Measurements from ENCODE around the gene HIP1.
A peak's percentile ranks its signal among the peaks of the same experiment; 100 is the strongest.
"Not testable (repeated sequence)": the region's sequence is repeated elsewhere in the genome, so short reads cannot be mapped to it uniquely, and the experiment has no call there.

HIP1 gene

DNA sequence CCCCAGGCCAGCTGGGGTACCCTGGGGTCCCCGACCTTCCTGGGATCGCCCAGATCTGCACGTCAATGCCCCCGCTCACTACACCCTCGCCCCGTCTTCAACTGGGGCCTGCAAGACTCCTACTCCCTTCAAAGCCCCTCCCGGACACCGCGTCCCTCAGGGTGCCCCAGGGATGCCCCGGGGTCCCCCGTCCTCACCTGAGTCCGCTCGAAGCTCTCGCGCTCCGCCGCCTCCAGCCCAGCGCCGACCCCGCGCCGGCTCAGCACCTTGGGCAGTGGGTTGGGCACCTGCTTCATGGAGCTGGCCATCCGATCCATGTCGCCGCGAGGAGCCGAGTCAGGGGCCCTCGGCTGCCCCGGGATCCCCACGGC lies at the start of gene HIP1:
TSS of gene HIP1 (minus strand) at position 338 of the 371 bp plus-strand sequence. CDS start at position 317, 21 bp downstream.
- no peak for DNase-seq (ENCODE audit: low spot score)

DNA sequence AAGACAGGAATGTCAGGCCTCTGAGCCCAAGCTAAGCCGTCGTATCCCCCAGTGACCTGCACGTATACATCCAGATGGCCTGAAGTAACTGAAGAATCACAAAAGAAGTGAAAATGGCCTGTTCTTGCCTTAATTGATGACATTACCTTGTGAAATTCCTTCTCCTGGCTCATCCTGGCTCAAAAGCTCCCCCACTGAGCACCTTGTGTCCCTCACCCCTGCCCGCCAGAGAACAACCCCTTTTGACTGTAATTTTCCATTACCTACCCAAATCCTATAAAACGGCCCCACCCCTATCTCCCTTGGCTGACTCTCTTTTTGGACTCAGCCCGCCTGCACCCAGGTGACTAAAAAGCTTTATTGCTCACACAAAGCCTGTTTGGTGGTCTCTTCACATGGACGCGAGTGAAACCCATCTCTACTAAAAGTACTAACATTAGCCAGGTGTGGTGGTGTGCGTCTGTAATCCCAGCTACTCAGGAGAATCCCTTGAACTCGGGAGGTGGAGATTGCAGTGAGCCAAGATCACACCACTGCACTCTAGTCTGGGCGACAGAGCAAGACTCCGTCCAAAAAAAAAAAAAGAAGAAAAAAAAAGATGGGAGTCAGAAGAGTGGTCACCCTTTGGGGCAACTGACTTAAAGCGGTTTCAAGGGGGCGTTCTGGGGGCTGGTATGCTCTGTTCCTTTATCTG lies 49.6 kb upstream of the HIP1 start:
- not testable (repeated sequence) for DNase-seq (ENCODE audit: low spot score)

DNA sequence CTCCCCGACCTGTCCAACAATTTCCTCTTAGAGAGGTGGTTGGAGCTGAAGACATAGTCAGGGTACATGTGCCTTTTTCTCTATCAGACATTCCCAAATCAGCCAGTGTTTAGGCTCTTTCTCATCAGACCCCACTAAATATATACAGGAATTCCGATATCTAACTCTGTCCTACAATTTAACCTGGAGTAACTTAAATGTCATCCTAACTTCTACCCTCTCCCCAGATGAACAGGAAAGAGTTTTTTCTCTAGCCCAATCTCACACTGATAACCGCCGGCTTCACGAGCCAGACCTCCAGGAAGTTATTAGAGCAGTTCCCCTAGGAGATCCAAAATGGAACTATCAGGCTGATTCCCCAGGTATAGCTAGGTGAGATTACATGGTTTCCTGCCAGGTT lies 44.3 kb upstream of the HIP1 start:
- not testable (repeated sequence) for DNase-seq (ENCODE audit: low spot score)

DNA sequence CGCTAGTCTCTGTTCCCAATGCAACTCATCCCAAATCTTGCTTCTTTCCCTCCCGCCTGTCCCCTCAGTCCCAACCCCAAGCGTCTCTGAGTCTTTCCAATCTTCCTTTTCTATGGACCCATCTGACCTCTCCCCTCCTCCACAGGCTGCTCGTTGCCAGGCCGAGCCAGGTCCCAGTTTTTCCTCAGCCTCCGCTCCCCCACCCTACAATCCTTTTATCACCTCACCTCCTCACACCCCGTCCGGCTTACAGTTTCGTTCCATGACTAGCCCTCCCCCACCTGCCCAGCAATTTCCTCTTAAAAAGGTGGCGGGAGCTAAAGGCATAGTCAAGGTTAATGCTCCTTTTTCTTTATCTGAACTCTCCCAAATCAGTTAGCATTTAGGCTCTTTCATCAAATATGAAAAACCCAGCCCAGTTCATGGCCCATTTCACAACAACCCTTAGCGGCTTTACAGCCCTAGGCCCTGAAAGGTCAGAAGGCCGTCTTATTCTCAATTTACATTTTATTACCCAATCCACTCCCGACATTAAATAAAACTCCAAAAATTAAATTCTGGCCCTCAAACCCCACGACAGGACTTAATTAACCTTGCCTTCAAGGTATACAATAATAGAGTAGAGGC lies 42.0 kb upstream of the HIP1 start:
- not testable (repeated sequence) for DNase-seq (ENCODE audit: low spot score)

DNA sequence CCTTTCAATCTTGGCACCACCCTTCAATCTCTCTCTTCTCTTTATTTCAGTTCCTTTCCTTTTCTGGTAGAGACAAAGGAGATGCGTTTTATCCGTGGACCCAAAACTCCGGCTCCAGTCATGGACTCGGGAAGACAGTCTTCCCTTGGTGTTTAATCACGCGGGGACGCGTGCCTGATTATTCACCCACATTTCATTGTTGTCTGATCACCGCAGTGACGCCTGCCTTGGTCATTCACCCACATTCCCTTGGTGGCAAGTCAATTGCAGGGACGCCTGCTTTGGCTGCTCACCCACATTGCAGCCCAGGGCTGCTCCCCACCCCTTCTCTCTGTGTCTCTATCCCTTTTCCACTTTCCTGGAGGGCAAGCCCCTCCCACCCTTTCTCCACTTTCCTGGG lies 40.8 kb upstream of the HIP1 start:
- DNase-seq (ENCODE audit: low spot score): not testable (repeated sequence)

DNA sequence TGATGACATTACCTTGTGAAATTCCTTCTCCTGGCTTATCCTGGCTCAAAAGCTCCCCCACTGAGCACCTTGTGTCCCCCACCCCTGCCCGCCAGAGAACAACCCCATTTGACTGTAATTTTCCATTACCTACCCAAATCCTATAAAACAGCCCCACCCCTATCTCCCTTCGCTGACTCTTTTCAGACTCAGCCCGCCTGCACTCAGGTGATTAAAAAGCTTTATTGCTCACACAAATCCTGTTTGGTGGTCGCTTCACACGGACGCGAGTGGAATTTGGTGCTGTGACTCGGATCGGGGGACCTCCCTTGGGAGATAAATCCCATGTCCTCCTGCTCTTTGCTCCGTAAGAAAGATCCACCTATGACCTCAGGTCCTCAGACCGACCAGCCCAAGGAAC lies 40.3 kb upstream of the HIP1 start:
- DNase-seq (ENCODE audit: low spot score): not testable (repeated sequence)

DNA sequence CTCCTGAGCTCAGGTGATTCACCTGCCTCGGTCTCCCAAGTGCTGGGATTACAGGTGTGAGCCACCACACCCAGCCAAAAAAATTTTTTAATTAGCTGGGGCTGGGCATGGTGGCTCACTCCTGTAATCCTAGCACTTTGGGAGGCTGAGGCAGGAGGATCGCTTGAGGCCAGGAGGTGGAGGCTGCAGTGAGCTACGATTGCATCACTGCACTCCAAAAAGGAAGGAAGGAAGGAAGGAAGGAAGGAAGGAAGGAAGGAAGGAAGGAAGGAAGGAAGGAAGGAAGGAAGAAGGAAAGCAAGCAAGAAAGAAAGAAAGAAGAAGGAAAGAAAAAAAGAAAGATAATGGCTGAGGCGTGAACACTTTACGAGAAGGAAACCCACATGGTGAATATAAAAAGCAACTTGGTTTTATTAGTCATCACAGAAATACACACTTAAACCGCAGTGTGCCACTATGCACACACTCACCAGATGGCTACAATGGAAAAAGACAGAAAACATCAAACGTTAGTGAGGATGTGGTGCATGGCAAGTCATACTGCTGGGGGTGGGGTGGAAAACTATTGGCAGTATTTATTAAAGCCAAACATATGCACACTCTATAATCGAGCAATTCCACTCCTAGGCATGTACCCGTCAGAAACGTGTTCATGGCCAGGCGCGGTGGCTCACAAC lies 37.7 kb upstream of the HIP1 start:
- no peak for DNase-seq (ENCODE audit: low spot score)

DNA sequence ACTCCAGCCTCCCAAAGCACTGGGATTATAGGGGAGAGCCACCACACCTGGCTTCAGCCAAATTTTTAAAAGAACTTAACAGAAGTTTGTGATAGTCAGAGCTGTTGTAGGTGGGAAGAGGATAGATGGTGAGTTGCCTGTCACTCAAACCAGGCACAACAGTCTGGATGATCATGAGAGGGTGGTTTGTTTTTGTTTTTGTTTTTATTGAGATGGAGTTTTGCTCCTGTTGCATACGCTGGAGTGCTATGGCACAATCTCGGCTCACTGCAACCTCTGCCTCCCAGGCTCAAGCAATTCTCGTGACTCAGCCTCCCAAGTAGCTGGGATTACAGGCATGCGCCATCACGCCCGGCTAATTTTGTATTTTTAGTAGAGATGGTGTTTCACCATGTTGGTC lies 35.2 kb upstream of the HIP1 start:
- DNase-seq (ENCODE audit: low spot score): not testable (repeated sequence)

DNA sequence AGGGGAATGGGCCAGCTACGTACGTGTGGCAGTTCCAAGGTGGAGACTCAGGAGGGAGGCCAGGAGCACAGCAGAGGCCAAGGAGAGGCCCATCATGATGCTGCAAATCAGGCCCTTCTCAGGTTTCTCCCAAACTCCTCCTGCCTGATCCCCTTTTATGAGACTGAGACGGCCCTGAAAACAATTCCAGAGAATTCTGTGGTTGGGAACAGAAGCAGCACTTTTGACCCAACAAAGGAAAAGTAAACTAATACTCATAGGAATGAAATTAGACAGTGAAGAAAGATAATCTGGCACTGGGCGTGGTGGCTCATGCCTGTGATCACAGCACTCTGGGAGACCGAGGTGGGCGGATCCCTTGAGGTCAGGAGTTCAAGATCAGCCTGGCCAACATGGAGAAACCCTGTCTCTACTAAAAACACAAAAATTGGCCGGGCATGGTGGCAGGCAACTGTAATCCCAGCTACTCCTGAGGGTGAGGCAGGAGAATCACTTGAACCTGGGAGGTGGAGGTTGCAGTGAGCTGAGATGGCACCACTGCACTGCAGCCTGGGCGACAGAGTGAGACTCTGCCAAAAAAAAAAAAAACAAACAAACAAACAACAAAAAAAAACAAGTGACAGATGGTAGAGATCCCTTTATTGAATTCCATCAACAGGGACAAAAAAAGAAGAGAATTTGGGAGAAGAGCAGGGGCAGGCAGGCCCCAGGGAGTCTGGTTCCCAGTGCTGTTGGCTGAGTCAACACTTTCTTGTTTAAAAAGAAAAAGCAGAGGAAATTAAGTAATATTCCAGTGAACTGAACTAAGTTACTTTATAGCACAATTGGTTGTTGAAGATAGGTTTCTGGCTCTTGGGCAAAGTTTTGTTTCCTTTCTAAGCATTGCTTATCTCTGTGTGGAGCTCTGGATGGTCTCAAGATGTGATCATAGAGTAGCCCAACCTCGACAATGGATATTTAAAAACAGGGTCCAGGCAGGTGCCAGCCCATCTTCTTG lies 33.6 kb upstream of the HIP1 start, which contains the start of gene CCL26:
TSS of gene CCL26 (minus strand) at position 131 of the 997 bp plus-strand sequence. CDS start at position 96, 35 bp downstream.
- no peak for DNase-seq (ENCODE audit: low spot score)

DNA sequence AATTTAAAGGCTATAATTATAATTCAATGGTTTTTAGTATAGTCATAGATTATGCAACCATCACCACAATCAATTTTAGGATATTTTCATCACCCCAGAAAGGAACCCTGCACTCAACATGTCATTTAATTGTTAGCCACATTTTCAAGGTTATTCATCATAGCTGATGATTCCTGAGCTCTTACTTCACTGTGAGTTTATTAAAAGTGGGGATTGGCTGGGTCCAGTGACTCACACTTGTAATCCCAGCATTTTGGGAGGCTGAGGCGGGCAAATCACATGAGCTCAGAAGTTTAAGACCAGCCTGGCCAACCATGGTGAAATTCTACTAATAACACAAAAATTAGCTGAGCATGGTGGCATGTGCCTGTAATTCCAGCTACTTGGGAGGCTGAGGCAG lies 32.5 kb upstream of the HIP1 start:
- no peak for DNase-seq (ENCODE audit: low spot score)

DNA sequence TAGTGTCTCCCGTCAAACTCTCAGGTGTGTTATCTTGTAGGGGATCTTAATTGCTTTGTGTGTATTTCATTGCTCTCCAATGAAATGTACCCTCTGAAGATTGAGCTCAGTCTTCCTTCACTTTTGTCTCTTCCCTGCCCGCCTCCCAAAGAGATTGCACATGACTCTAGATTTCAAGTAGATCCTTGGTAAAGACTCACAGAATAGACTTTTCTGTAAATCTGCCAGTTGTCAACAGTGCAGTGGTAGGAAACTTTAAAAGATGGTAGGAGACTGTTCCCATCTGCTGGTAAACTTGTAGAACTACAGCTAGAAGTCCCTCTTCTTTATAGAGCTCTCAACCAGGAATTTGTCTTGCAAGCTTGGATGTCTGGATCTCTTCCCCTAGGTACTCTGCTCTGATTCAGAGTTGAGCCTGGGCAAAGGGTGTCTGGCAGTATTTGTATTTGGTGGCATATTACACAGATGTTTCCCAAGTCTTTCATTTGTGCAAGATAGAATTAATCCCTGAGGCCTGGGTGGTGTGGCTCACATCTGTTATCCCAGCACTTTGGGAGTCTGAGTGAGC lies 23.7 kb upstream of the HIP1 start:
- peak; percentile 21 for DNase-seq (ENCODE audit: low spot score)

DNA sequence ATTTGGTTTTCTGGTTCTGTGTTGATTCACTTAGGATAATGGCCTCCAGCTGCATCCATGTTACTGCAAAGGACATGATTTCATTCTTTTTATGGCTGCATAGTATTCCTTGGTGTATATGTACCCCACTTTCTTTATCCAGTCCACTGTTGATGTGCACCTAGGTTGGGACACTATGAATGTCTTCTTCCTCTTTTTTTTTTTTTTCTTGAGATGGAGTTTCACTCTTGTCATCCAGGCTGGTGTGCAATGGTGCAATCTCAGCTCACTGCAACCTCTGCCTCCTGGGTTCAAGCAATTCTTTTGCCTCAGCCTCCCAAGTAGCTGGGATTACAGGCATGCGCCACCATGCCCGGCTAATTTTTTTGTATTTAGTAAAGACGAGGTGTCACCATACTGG lies 23.1 kb upstream of the HIP1 start:
- not testable (repeated sequence) for DNase-seq (ENCODE audit: low spot score)

DNA sequence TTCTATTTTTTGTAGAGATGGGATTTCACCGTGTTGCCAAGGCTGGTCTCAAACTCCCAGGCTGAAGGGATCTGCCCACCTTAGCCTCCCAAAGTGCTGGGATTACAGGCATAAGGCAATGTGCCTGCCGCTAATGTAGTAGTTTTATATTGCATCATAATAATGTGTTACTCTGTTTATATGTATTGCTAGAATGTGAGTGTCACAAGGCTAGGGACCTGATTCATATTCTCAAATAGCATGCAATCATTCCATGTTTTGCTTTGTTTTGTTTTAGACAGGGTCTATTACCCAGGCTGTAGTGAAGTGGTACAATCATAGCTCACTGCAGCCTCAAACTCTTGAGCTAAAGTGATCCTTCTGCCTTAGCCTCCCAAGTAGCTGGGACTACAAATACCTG lies 19.8 kb upstream of the HIP1 start:
- DNase-seq (ENCODE audit: low spot score): no peak

DNA sequence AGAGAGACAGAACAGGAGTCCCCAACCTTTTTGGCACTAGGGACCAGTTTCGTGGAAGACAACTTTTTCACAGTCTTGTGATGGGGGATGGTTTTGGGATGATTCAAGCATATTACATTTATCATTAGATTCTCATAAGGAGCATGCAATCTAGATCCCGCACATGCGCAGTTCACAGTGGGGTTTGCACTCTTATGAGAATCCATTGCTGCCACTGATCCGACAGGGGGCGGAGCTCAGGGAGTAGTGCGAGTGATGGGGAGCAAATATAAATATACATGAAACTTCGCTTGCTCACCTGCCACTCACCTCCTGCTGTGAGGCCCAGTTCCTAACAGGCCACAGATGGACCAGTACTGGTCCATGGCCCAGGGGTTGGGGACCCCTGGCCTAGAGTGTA lies 19.1 kb upstream of the HIP1 start:
- DNase-seq (ENCODE audit: low spot score): no peak

DNA sequence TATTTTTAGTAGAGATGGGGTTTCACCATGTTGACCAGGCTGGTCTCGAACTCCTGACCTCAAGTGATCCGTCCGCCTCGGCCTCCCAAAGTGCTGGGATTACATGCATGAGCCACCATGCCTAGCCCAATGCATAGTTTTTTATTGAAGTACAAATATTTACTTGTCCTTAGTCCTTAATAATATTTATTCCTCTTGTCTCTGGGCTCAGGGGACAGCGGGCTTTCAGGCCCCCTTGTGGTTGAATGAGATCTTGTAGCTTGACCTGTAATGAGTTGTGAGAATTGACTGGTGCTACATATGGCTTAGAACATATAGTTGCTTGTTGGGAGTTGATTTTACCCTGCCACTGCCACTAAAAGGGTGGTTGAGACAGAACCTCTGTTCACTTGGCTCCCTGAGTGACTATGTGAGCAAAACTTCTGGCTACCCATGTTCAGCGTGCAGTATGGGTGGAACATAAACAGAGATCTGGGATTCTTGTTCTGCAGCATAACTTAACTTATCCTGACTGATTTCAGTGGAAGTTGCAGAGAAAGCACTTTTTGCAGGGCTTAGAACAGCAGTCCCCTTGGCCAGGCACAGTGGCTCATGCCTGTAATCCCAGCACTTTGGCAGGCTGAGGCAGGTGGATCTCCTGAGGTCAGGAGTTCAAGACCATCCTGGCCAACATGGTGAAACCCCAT lies 18.4 kb upstream of the HIP1 start:
- no peak for DNase-seq (ENCODE audit: low spot score)

DNA sequence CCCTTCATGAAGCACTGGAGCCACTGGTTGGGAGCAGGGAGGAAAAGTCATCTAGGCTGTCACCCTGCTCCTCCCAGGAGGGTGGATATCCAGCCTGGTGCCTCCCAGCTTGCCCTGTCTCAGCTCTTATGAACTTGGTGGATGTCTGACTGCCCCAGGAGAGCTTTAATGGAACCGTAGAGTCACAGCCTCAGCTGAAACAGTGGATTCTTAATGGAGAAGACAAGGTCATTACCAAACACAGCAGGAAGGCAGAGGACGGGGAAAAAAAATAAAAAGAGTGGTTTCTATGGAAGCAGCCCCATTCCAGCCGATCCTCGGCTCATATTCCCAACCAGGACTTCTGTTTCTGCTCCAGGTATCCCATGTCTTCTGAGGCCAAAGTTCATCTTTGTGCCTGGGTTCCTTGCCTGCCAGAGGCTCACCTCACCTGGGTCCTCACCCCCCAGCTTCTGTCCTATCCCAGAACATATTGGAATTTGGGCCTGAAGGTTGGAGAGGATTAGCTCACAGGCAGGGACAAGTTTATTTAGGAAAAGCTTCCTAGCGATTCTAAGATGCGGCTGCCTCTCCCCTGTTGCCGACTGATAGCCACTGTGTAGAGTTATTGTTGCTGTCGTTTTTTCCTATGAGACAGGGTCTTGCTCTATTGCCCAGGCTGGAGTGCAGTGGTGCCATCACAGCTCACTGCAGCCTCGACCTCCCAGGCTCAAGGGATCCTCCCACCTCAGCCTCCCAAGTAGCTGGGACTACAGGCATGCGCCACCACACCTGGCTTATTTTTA lies 17.7 kb upstream of the HIP1 start:
- no peak for DNase-seq (ENCODE audit: low spot score)

DNA sequence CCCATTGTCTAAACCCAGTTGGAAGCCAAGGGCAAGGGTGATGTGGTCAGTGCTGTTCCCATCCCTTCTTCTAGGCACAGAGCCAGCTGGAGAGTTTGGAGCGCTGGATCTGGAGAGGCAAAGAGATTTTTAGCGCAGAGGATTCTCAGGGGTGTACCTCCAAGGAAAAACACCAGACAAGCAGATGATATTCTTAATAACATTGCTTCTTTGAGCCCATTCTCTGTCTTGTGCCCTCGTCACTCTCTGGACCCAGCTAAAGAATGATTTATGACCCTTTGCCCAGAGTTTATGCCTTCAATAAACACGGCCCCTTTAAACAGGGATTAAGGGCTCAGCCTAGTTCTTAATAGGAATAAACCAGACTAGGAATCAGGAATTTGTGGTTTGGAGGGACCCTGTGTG lies 4.7 kb upstream of the HIP1 start:
- no peak for DNase-seq (ENCODE audit: low spot score)

DNA sequence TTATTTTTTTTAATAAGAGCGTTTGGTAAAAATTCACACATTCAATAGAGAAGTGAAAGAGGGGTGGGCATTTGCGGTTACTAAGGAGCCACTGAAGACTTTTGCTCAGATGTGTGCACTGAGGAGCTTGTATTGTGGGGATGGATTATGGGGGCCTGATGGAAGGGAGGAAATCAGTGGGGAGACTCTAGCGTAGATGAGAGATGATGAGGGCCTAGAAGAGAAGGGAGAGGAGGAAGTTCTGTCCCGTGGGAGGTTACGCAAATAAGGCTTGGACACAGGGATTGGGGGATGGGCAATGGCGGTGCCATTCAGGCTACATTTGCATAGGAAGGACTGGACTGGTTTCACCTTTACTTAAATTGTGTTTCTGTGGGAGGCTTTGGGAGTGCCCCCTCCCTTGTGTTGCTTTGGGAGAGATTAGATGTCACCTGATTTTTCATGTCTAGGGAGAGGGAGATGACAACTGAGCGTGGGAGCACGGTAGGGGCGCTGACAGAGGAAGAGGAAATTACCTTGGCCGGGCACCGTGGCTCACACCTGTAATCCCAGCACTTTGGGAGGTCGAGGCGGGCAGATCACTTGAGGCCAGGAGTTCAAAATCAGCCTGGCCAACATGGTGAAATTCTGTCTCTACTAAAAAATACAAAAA lies 2.2 kb upstream of the HIP1 start:
- no peak for DNase-seq (ENCODE audit: low spot score)

DNA sequence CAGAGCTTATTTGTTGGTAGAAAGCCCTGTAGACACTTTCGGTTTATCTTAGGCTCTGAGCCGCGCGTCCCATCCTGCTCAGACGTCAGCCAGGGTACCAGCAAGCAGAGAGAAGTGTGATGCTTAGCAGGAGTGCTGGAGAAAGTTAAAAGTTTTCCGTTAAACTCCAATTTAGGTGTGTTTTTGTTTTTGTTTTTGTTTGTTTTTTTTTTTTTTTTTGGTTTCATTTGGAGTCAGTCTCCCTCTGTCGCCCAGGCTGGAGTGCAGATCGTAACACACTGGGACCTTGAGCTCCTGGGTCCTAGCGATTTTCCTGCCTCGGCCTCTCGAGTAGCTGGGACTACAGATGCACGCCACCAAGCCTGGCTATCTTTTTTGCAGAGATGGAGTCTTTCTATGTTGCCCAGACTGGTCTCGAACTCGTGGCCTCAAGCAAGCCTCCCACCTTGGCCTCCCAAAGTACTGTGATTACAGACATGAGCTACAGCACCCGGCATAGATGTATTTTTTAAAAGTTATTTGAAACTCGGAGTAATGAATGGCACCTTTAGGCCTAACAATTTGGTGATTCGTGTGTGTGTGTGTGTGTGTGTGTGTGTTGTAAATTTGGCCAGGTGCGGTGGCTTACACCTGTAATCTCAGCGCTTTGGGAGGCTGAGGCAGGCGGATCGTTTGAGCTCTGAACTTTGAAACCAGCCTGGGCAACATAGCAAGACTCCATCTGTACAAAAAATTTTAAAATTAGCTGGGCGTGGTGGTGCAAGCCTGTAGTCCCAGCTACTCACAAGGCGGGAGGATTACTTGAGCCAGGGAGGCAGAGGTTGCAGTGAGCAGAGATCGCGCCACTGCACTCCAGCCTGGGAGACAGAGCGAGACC lies 1.3 kb upstream of the HIP1 start:
- DNase-seq (ENCODE audit: low spot score): no peak

Measured in hematopoietic multipotent progenitor cell treated with erythropoietin and hydrocortisone succinate and interleukin-3 and kit ligand, for 15 days (in vitro differentiated cells).